HTR-8/SVneo (cell line): ENCODE measurements around the gene KAT6B.

Experiments
- DNase-seq: peaks from one replicate; pipeline ENCODE4 v3.0.0; 2011; ENCODE audit warnings: low spot score, mixed read lengths; ENCODE audit not compliant: insufficient read length
- FAIRE-seq: peaks from 2 replicates; lab custom pipeline; 2011; peaks lifted over from hg19 to GRCh38; lab: Jason Lieb, UNC

The KAT6B gene

DNA sequence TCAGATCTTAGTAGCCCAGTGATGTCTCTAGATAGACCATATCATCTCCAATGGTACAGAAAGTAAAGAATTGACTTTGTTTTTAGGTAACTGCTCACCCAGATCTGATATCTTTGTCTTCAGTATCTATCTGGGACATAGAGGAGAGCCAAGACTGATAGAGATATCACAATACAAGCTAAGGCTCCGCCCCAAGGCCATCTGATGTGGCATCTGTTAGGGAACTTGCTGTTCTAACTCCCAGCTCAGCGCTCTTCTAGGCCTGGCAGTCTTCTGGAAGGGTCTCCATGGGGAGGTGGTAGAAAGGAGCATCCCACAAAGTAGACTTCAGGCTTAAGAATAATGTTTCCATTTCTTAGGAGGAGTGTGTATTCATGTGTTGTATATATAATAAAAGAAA is 196.7 kb downstream of the KAT6B start:
- FAIRE-seq (no peak), DNase-seq (no peak)

- DNase-seq (no peak), FAIRE-seq (no peak)
These were observed 198.6 kb downstream of the KAT6B start for GRCh38 chr10:75024971-75025523.

- FAIRE-seq: no peak
- no peak for DNase-seq
These were observed 201.6 kb downstream of the KAT6B start for GRCh38 chr10:75028049-75028448.

GRCh38 chr10:75028748-75029147 is 202.3 kb downstream of the KAT6B start:
- FAIRE-seq: no peak

GRCh38 chr10:75029420-75029819 is 203.0 kb downstream of the KAT6B start:
- DNase-seq: no peak
- no peak for FAIRE-seq

More at GRCh38 chr10:75028748-75029147, 202.3 kb downstream of the KAT6B start:
- no peak for DNase-seq

DNA sequence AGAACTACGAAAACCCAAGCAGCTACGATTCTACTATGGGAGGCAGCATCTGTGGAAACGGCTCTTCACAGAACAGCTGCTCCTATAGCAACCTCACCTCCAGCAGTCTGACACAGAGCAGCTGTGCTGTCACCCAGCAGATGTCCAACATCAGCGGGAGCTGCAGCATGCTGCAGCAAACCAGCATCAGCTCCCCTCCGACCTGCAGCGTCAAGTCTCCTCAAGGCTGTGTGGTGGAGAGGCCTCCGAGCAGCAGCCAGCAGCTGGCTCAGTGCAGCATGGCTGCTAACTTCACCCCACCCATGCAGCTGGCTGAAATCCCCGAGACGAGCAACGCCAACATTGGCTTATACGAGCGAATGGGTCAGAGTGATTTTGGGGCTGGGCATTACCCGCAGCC is 203.5 kb downstream of the KAT6B start:
- DNase-seq (no peak), FAIRE-seq (no peak)

GRCh38 chr10:75030371-75030770 is 204.0 kb downstream of the KAT6B start:
- FAIRE-seq (no peak), DNase-seq (no peak)

GRCh38 chr10:75032119-75032518 is 205.7 kb downstream of the KAT6B start:
- DNase-seq (no peak), FAIRE-seq (no peak)

DNA sequence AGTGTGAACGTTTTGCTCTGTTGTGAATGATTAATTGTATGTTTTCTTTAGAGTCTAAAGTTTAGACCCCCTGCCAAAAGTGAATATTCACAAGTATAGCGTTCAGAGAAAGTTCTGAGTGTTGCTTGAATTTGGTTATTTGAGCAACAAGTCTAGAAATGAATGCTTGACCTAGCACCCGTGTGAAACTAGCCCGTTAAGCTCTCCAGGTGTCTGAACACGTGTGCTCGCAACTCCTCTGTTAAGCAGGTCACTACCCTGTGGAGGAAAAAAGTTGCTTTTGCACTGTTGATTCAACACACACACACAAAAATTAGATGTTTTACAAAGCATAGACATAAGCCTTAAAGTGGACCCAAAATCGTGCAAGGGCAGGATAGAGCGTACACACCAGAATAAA is 206.4 kb downstream of the KAT6B start:
- DNase-seq: no peak
- no peak for FAIRE-seq

- FAIRE-seq (no peak), DNase-seq (no peak)
These were observed 207.2 kb downstream of the KAT6B start for GRCh38 chr10:75033399-75034130.

GRCh38 chr10:75034131-75034512 is 207.7 kb downstream of the KAT6B start:
- DNase-seq: no peak
- FAIRE-seq: no peak

DNA sequence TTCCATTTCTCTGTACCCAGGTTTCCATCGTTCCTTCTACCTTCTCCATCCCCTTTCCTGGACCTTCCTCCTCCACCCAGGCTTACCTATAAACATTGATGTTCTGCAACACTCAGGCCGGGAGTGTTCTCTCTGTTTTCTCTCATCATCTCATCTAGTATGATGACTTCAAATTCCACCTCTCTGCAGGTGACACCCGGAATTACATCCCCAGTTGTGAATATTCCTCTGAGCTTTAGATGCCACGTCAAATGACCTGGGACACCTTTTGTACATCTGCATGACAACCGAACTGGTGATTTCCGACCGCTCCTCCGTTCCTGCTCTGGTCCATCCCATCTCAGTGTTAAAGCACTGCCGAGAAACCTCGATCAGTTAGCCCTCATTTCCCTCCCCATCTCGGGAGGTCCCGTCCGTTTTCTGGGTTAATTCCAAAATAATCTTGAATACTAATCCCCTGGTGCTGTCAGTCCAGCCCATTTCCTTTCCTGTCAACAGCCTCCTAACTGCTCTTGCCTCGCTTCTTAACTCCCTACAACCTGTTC is 208.4 kb downstream of the KAT6B start:
- FAIRE-seq: no peak
- DNase-seq: no peak

- no peak for DNase-seq
- FAIRE-seq: no peak
These were observed 209.7 kb downstream of the KAT6B start for GRCh38 chr10:75035975-75036708.

GRCh38 chr10:75037171-75038153 is 211.1 kb downstream of the KAT6B start:
- DNase-seq (no peak), FAIRE-seq (no peak)

DNA sequence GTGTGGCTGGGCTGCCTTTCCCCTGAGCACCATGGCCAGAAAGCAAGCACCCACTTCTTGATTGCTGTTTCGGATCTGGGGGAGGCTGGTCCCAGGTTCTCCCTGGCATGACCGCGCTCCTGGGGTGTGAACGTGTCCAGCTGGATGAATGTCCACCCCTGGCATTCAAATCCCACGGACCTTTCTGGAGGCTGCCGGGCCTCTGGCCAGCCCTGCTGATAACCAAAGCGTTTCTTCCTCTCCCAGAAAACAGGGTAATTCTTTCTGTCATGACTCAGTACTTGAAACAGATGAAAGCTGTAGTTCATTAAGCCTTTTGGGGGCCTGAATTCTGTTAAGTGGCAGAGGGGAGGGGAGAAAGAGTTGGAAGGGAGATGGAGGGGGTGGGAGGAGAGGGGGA is 211.9 kb downstream of the KAT6B start:
- DNase-seq: no peak
- no peak for FAIRE-seq

DNA sequence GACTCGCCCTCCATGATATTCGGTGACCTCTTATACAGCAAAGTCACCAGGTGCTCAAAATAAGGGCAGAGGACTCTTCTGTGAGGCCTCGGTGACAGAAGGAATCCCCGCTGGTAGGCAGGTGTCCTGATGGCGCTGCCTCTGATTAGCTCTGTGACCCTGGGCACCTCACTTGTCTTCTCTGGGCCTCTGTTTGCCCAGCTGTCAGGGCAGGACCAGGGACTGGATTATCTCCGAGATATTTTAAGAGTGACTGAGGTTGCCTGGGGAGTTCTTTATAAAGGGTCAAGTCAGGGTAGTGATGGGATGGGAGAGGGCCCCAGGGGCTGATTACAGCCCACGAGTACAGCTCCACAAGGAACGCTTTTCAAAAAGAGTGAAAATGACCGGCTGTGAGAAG is 214.2 kb downstream of the KAT6B start:
- FAIRE-seq: no peak

DNA sequence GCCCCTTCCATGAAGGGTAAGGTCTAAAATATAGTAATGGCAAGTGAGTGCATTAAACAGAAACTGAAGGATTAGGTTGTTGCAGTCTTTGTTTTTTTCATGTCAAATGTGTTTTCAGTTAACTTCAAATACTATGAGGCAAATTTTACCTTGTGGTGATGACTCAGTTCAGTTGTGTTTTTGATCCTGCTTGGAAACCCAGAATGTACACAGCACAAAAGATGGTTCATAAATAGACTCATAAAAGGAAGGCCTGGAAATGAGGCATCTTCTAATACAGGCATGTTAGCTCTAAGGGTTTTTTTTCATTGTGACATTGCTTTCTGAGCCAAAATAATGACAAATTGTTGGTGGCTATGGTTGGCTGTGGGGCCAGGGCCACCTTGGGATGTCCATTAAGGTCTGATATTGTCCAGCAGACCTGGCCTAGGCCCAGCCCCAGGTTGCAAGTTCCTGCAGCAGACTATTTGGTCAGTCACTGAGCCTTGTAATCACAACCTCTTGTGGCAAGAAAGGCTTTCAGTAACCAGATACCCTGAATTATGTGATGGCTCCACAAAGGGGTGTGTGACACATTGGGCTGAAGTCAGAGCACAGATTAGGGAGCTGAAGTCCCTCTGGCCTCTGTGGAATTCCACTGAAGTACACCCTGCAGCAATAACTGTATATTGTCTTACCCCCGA is 216.0 kb downstream of the KAT6B start:
- DNase-seq: no peak
- FAIRE-seq: no peak

More for the DNA sequence above, 214.2 kb downstream of the KAT6B start:
- no peak for DNase-seq

DNA sequence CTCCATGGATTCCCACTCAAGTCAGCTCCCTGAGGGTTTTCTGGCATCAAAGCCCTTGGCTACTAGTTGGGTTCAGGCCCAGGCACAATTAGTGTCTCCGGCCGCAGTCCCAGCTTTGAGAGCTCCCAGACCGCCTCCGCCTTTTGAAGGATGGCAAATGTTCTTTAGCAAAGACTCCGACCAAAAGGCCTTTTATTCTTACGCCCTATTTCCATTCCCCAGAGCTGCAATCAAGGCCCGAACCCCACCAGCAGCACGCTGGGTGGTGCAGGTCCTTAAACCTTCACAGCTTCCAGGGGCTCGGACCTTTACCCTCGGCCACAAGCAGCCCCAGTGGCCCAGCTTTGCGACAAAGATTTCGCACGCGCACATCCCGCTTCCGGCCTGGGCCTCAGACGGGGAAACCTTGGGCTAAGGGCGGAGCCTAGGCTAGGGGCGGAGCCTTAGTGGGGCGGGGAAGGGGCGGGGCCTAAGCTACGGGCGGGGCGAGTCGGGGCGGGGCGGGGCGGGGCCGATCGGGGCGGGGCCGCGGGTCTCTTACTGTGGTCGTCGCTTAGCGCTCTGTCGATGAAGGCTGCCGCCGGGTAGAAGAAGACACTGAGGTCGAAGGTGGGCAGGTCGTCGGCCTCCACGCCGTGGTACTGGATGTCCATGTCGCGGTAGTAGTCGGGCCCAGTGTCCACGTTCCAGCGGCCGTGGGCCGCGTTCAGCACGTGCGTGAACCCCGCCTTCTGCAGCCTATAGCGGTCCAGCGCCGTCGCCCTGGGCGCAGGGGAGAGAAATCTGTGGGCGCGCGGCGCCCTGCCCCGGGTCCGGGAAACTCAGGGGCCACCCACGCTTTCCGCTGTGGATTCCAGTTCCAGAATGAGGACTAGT is 217.1 kb downstream of the KAT6B start:
- FAIRE-seq: no peak
- no peak for DNase-seq
